ENCODE measurements around the gene POLR2L.

GRCh38 chr11:847876-848275, 5.5 kb upstream of the POLR2L start:
- TF ChIP-seq POLR2AphosphoS5 (IDR thresholded peaks at IDR 0.05): no peak
- no peak for TF ChIP-seq POLR2A (IDR thresholded peaks at IDR 0.05; ENCODE audit: low read depth)
